RWPE2 (cell line): ENCODE data around the gene CNOT1.
"Not testable (repeated sequence)": the region's sequence is repeated elsewhere in the genome, so short reads cannot be mapped to it uniquely, and the experiment has no call there.

ENCODE experiments used
- ATAC-seq: fragments of 200-7000 bp; cut with Tn5 transposase; 3 replicates; pipeline ENCODE4 v1.9.1; 2021; ENCODE audit warnings: low read depth
- DNase-seq: peaks from one replicate; pipeline ENCODE4 v3.0.0-alpha.2; 2020; ENCODE audit warnings: low spot score
- H3K27ac ChIP-seq: fragments of 450-650 bp; 2 replicates; pipeline ENCODE4 v1.5.1; 2017; ENCODE audit warnings: mild to moderate bottlenecking; ENCODE audit not compliant: poor library complexity, severe bottlenecking
- H3K27me3 ChIP-seq: fragments of 250-450 bp; sonication (Bioruptor Pico); 2 replicates; pipeline ENCODE4 v1.5.1; 2021; ENCODE audit warnings: mild to moderate bottlenecking, moderate library complexity; ENCODE audit not compliant: insufficient read depth, poor library complexity, severe bottlenecking
- H3K36me3 ChIP-seq: fragments of 250-450 bp; sonication (Bioruptor Pico); 2 replicates; pipeline ENCODE4 v1.5.1; 2020; ENCODE audit warnings: low read depth, mild to moderate bottlenecking, moderate library complexity
- H3K4me1 ChIP-seq: fragments of 250-450 bp; sonication (Bioruptor Pico); 2 replicates; pipeline ENCODE4 v1.5.1; 2021; ENCODE audit warnings: mild to moderate bottlenecking, moderate library complexity; ENCODE audit not compliant: insufficient read depth, poor library complexity, severe bottlenecking
- H3K4me3 ChIP-seq: fragments of 250-450 bp; sonication (Bioruptor Pico); 2 replicates; pipeline ENCODE4 v1.5.1; 2021; ENCODE audit warnings: mild to moderate bottlenecking, moderate library complexity; ENCODE audit not compliant: severe bottlenecking
- H3K9me3 ChIP-seq: fragments of 250-450 bp; sonication (Bioruptor Pico); 2 replicates; pipeline ENCODE4 v1.5.1; 2021; ENCODE audit warnings: mild to moderate bottlenecking, moderate library complexity; ENCODE audit not compliant: severe bottlenecking
- TF ChIP-seq, protein P1 (sequence below): fragments of 450-650 bp; IDR thresholded peaks from one replicate; pipeline ENCODE4 v1.5.1; 2017; ENCODE audit warnings: mild to moderate bottlenecking, moderate library complexity; ENCODE audit not compliant: poor library complexity, severe bottlenecking

Gene CNOT1

DNA sequence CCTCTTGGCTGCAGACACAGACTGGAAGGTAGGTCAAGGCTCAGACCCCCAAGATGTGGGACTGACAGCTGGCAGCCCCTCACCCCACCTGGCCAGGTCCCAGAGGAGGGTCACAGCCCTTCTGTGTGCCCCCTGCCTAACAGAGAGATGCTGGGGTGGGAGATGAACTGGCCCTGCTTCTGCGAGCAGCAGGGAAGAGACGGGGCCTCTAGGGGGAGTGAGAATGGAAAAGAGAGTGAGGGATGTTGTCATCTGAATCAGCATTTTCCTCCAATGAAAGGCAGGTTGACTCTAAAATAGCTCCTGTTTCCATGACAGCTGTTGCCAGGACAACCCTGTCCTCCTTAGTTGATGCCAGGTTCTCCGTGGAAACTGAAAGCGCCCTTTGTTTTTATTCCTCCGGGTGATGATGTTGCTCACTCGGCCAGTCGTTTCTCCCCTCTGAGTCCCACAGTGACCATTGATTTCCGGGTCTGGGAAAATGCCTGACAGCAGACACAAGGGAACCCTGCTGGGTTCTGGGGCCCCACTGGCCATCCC lies 134.6 kb downstream of the CNOT1 start:
- DNase-seq (peak; percentile 85), ATAC-seq (peak; percentile 53; the same call in 2 of the 3 replicates)
- Histone ChIP-seq H3K27ac (no peak overlapping the region), H3K4me1 (no peaks in the 10 kb centered on the region), H3K27me3 (no peaks in the 10 kb centered on the region), H3K36me3 (no peaks in the 10 kb centered on the region), H3K4me3 (no peak overlapping the region), H3K9me3 (no peaks in the 10 kb centered on the region)
- TF ChIP-seq, protein P1, sequence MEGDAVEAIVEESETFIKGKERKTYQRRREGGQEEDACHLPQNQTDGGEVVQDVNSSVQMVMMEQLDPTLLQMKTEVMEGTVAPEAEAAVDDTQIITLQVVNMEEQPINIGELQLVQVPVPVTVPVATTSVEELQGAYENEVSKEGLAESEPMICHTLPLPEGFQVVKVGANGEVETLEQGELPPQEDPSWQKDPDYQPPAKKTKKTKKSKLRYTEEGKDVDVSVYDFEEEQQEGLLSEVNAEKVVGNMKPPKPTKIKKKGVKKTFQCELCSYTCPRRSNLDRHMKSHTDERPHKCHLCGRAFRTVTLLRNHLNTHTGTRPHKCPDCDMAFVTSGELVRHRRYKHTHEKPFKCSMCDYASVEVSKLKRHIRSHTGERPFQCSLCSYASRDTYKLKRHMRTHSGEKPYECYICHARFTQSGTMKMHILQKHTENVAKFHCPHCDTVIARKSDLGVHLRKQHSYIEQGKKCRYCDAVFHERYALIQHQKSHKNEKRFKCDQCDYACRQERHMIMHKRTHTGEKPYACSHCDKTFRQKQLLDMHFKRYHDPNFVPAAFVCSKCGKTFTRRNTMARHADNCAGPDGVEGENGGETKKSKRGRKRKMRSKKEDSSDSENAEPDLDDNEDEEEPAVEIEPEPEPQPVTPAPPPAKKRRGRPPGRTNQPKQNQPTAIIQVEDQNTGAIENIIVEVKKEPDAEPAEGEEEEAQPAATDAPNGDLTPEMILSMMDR: peak; percentile 56

DNA sequence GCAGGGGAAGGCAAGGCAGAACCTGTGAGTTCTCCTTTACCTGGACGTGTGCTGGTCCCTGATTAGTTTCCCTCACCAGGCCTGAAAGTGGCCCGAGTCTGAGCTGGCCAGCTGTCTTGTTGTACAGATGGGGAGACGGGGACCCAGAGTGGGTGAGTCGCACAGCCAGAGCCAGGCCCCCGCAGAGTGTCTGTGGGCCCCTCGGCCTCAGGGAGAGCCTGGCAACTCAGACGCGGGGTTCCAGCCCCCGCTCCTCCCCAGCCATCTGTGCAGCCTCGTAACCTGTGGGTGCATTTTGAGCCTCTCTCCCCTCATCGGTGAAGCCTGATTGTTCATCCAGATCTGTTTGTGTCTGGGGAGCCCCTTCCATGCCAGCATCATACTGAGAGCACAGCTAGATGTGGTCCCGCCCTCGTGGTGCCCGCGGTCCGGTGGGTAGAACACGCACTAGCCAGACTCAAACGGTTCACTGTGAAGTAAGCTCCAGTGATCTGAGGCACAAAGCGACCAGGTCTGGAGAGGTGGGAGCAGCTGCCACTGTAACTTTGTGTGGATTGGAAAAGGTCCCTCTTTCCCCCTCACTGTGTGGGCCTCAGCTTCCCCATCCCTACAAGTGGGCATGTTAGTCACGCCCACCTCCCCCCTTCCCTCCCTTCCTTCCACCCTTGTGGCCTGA lies 135.7 kb downstream of the CNOT1 start:
- no peaks in the 10 kb centered on the region for H3K27me3 ChIP-seq
- no peak overlapping the region for H3K4me3 ChIP-seq
- H3K36me3 ChIP-seq: no peaks in the 10 kb centered on the region
- no peaks in the 10 kb centered on the region for H3K4me1 ChIP-seq
- no peak overlapping the region for H3K27ac ChIP-seq
- ATAC-seq: no peak
- H3K9me3 ChIP-seq: no peaks in the 10 kb centered on the region
- TF ChIP-seq, protein P1: no peak
- no peak for DNase-seq

DNA sequence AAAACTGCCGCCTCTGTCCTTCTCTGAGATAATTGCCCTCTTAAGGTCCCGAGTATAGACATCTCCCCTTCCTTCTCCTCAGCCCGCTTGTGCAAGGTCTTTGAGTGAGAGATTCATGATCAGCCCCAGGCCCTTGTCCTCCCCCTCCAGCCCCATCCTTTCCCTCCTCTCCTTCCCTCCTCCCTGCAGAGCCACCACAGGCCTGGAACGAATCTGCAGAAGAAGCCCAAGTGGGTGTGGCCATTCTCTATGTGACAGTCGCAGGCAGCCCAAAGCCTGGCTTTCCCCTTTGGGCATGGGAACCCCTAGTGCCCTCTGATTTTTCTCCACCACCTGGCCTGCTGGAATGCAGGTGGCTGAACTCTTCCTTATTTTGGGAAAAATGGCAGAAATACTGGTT lies 136.9 kb downstream of the CNOT1 start:
- H3K36me3 ChIP-seq: no peaks in the 10 kb centered on the region
- no peak overlapping the region for H3K27ac ChIP-seq
- H3K27me3 ChIP-seq: no peaks in the 10 kb centered on the region
- H3K4me3 ChIP-seq: no peak overlapping the region
- no peak for ATAC-seq
- no peaks in the 10 kb centered on the region for H3K4me1 ChIP-seq
- no peak for DNase-seq
- no peaks in the 10 kb centered on the region for H3K9me3 ChIP-seq
- TF ChIP-seq, protein P1: no peak

DNA sequence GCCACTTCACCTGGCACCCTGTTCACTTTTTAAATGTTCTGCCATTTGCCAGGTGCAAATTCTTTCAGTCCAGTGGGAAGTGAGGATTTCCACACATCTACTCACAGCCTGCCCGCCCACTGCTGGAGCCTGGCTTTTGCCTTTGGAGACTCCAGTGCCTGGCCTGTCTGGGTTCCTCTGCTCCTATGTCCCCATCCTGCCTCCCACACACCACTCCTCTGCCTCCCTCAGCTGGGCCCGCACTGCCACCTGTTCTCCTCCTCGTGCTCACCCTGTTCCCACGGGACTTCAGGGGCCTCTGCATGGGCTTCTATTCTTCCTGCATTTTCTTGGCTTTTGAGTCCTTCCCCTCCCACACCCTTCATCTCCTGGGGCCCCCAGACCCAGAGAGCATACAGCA lies 137.6 kb downstream of the CNOT1 start:
- DNase-seq (no peak), ATAC-seq (no peak)
- no peaks in the 10 kb centered on the region for H3K9me3 ChIP-seq

DNA sequence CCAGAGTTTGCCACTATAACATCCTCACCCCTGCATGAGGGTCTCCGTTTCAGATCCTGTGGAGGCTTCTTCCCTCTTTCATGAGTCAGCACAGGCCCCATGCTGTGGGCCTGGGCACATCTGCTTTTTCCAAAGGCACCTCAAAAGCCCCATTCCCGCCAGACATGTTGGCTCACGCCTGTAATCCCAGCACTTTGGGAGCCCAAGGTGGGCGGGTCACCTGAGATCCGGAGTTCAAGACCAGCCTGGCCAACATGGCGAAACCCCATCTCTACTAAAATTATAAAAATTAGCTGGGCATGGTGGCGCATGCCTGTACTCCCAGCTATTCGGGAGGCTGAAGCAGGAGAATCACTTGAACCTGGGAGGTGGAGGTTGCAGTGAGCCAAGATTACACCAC lies 139.1 kb downstream of the CNOT1 start:
- ATAC-seq, H3K9me3 ChIP-seq, H3K4me1 ChIP-seq, DNase-seq, H3K36me3 ChIP-seq, H3K27ac ChIP-seq, H3K27me3 ChIP-seq, H3K4me3 ChIP-seq: not testable (repeated sequence)

More for the DNA sequence above, 137.6 kb downstream of the CNOT1 start:
- Histone ChIP-seq H3K4me3 (no peak overlapping the region), H3K27ac (no peak overlapping the region), H3K4me1 (no peaks in the 10 kb centered on the region), H3K27me3 (no peaks in the 10 kb centered on the region), H3K36me3 (no peaks in the 10 kb centered on the region)
- TF ChIP-seq, protein P1: no peak
